ENCODE data around the gene LRP1B.

GRCh38 chr2:141105763-141106162 is 1025.1 kb downstream of the LRP1B start:
- no peak for TF ChIP-seq POLR2A (IDR thresholded peaks at IDR 0.05)
- TF ChIP-seq, protein P1, sequence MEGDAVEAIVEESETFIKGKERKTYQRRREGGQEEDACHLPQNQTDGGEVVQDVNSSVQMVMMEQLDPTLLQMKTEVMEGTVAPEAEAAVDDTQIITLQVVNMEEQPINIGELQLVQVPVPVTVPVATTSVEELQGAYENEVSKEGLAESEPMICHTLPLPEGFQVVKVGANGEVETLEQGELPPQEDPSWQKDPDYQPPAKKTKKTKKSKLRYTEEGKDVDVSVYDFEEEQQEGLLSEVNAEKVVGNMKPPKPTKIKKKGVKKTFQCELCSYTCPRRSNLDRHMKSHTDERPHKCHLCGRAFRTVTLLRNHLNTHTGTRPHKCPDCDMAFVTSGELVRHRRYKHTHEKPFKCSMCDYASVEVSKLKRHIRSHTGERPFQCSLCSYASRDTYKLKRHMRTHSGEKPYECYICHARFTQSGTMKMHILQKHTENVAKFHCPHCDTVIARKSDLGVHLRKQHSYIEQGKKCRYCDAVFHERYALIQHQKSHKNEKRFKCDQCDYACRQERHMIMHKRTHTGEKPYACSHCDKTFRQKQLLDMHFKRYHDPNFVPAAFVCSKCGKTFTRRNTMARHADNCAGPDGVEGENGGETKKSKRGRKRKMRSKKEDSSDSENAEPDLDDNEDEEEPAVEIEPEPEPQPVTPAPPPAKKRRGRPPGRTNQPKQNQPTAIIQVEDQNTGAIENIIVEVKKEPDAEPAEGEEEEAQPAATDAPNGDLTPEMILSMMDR (IDR thresholded peaks at IDR 0.05), result no peak
- TF ChIP-seq POLR2AphosphoS5 (IDR thresholded peaks at IDR 0.05; ENCODE audit: insufficient read depth in 1 of 2, low read depth in 1 of 2), result no peak

All from vagina (tissue), 2 donors.